ENCODE data around the gene MAOB. TPM values are rescaled to one million over a fixed set of nuclear protein-coding genes. Genes with fewer than 3 reads are reported as not detected.

Gene MAOB
- total and polyA plus RNA-seq, 9 of the 15 experiments (the other 6 are each of a cell fraction or from before 2014, with no cell fraction given) = 0.05 to 0.09 TPM; not detected in 7

DNA sequence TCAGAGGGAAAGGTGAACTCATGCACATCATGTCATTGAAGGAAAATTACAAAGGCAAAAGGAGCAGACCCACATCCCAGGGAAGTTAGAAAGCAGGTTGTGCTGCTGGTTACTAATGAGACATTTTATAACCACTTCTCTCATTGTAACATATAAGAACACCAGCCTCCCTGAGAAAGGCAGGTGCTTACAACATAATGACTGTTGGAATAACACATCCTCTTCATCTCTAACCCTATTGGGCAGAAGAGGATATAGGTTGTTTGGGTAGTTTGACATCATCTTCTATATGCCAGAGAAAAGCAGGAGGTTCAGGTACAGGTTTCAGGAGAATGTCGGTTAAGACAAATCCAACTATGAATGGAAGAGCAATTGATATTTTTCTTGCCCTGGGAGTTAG, 148.6 kb downstream of the MAOB start:
- no peak for ATAC-seq
- H3K79me2 ChIP-seq (ENCODE audit: control insufficient read depth, insufficient read depth, low read length) = no peaks in the 10 kb centered on the region
- CTCF ChIA-PET (ENCODE audit: low intra/inter-chr PET ratio) = no interaction called here
- TF ChIP-seq MYC (IDR thresholded peaks at IDR 0.05; ENCODE audit: low read depth, low read length) (no peak), MYC (CRISPR knock-in tag; IDR thresholded peaks at IDR 0.05; ENCODE audit: borderline replicate concordance, low read depth) (no peak), ZNF431 (CRISPR knock-in tag; IDR thresholded peaks at IDR 0.05) (no peak), ELF4 (CRISPR knock-in tag; IDR thresholded peaks at IDR 0.05) (no peak), CAMTA2 (CRISPR knock-in tag; conservative IDR thresholded peaks at IDR 0.05) (no peak), HNRNPLL (IDR thresholded peaks at IDR 0.05; ENCODE audit: low read depth, low read length, poor library complexity, severe bottlenecking) (no peak), DDX20 (tag; IDR thresholded peaks at IDR 0.05; ENCODE audit: low read depth) (no peak), PPARD (CRISPR knock-in tag; IDR thresholded peaks at IDR 0.05) (no peak), ZNF699 (CRISPR knock-in tag; IDR thresholded peaks at IDR 0.05; ENCODE audit: insufficient replicate concordance) (no peak), CREB1 (IDR thresholded peaks at IDR 0.05) (no peak), CREB1 (CRISPR knock-in tag; IDR thresholded peaks at IDR 0.05) (no peak), NCOA4 (IDR thresholded peaks at IDR 0.05; ENCODE audit: partially characterized antibody) (no peak), POLR3G (IDR thresholded peaks at IDR 0.05; ENCODE audit: extremely low read depth, insufficient read length, insufficient replicate concordance) (no peak)
- TF ChIP-seq, protein P1, sequence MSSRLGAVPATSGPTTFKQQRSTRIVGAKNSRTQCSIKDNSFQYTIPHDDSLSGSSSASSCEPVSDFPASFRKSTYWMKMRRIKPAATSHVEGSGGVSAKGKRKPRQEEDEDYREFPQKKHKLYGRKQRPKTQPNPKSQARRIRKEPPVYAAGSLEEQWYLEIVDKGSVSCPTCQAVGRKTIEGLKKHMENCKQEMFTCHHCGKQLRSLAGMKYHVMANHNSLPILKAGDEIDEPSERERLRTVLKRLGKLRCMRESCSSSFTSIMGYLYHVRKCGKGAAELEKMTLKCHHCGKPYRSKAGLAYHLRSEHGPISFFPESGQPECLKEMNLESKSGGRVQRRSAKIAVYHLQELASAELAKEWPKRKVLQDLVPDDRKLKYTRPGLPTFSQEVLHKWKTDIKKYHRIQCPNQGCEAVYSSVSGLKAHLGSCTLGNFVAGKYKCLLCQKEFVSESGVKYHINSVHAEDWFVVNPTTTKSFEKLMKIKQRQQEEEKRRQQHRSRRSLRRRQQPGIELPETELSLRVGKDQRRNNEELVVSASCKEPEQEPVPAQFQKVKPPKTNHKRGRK (tag; IDR thresholded peaks at IDR 0.05) = no peak
- TF ChIP-seq, protein P2, sequence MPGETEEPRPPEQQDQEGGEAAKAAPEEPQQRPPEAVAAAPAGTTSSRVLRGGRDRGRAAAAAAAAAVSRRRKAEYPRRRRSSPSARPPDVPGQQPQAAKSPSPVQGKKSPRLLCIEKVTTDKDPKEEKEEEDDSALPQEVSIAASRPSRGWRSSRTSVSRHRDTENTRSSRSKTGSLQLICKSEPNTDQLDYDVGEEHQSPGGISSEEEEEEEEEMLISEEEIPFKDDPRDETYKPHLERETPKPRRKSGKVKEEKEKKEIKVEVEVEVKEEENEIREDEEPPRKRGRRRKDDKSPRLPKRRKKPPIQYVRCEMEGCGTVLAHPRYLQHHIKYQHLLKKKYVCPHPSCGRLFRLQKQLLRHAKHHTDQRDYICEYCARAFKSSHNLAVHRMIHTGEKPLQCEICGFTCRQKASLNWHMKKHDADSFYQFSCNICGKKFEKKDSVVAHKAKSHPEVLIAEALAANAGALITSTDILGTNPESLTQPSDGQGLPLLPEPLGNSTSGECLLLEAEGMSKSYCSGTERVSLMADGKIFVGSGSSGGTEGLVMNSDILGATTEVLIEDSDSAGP (CRISPR knock-in tag; IDR thresholded peaks at IDR 0.05) = no peak
- TF ChIP-seq, protein P3, sequence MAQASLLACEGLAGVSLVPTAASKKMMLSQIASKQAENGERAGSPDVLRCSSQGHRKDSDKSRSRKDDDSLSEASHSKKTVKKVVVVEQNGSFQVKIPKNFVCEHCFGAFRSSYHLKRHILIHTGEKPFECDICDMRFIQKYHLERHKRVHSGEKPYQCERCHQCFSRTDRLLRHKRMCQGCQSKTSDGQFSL (CRISPR knock-in tag; IDR thresholded peaks at IDR 0.05) = no peak
- TF ChIP-seq, protein P3 (tag; IDR thresholded peaks at IDR 0.05) = no peak
- TF ChIP-seq, protein P4, sequence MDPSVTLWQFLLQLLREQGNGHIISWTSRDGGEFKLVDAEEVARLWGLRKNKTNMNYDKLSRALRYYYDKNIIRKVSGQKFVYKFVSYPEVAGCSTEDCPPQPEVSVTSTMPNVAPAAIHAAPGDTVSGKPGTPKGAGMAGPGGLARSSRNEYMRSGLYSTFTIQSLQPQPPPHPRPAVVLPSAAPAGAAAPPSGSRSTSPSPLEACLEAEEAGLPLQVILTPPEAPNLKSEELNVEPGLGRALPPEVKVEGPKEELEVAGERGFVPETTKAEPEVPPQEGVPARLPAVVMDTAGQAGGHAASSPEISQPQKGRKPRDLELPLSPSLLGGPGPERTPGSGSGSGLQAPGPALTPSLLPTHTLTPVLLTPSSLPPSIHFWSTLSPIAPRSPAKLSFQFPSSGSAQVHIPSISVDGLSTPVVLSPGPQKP (CRISPR knock-in tag; IDR thresholded peaks at IDR 0.05) = no peak

More for the DNA sequence above, 148.6 kb downstream of the MAOB start:
- Histone ChIP-seq H3K27me3 (ENCODE audit: control insufficient read depth in 2 of 2, insufficient read depth in 2 of 2, low read length in 2 of 2) (no peaks in the 10 kb centered on the region), H3K4me1 (replicated peaks in 1 of 2; ENCODE audit: control insufficient read depth in 2 of 2, insufficient read depth in 2 of 2, low read length in 2 of 2) (no peaks in the 10 kb centered on the region), H3K9me1 (ENCODE audit: control insufficient read depth, insufficient read depth, low read length) (no peaks in the 10 kb centered on the region), H2AFZ (ENCODE audit: low read depth, low read length) (no peak overlapping the region), H3K9me3 (replicated peaks; ENCODE audit: control insufficient read depth, insufficient read depth, low read depth, low read length) (no peaks in the 10 kb centered on the region), H3K4me2 (ENCODE audit: insufficient read depth, low read length) (no peak overlapping the region), H4K20me1 (replicated peaks; ENCODE audit: control insufficient read depth, insufficient read depth, low read length) (no peaks in the 10 kb centered on the region), H3K9ac (ENCODE audit: insufficient read depth in 1 of 2, low read depth in 2 of 2, low read length in 2 of 2) (no peak overlapping the region), H3K4me3 (no peak overlapping the region), H3K36me3 (ENCODE audit: control insufficient read depth, insufficient read depth, low read length) (no peaks in the 10 kb centered on the region), H3K27ac (ENCODE audit: extremely low read depth, low read depth, low read length) (no peak overlapping the region)
- WGBS (ENCODE audit: insufficient coverage, low coverage, missing lambda C conversion rate) = no CpG with 5 or more reads among the region's 1 CpG
- in situ Hi-C loops (cut with MboI) (no loop called here), intact Hi-C loops (cut with micrococcal nuclease) (no loop called here)
- no TSS peak for BruUV-seq (replicated peaks)
- POLR2A ChIA-PET = no interaction called here
- DNase-seq (ENCODE audit: extremely low read depth in 1 of 4, low spot score in 3 of 4) (no peak), FAIRE-seq (no peak)

Data from K562 (cell line).